ENCODE results near the gene GRB10.
"Not testable (repeated sequence)": the region's sequence is repeated elsewhere in the genome, so short reads cannot be mapped to it uniquely, and the experiment has no call there.

The GRB10 gene

GRCh38 chr7:50781381-50782293 is 1.1 kb downstream of the GRB10 start:
- DNase-seq = peak in 3 of 10 donors; percentile 12 to 83 (median 16)
- intact Hi-C loops (cut with DNase I) = loop anchor here (5.0 kb wide), 1 partner anchor 381 kb away; no protein-coding TSS in a partner anchor

DNA sequence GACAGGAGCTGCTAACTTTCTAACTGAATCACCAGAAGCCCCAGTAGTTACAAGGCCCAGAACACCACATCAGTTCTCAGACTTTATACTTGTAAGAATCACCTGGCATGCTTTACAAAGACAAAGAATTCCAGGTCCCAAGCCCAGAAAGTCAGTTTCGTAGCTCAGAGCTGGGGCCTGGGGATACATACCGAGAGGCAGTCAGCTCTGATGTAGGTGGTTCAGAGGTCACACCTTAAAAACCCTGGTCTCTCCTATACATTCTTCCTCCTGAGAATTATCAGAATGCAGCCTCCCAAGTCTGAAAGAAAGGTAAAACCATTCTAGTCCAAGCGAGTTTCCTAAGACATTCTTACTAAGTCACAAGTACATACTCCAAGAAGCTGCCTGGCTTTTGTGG is 2.3 kb downstream of the GRB10 start:
- no peak for DNase-seq
- intact Hi-C loops (cut with DNase I) = loop anchor here (5.0 kb wide), 1 partner anchor 382 kb away; no protein-coding TSS in a partner anchor

GRCh38 chr7:50779427-50779826 is 3.3 kb downstream of the GRB10 start:
- intact Hi-C loops (cut with DNase I) = no loop called here
- no peak for DNase-seq

DNA sequence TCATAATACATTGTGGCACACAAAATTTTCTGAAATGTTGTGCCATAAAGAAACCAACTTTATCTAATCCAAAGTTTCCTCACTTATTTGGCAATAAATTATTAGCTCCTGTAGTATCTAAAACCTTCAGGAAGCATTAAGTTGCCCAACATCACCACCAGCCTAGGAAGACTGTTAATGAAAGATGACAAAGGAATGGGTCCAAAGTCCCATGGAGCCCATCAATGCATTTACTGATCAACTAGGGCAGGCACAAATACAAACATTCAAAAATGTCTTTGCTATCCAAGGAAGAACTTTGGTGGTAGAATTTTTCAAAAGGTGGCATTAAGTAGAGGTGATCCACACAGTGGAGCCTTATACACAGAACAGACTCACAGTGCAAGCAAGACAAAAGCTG is 4.5 kb downstream of the GRB10 start:
- no peak for DNase-seq
- intact Hi-C loops (cut with DNase I) = no loop called here

- intact Hi-C loops (cut with DNase I) = no loop called here
- DNase-seq = no peak
Observed at GRCh38 chr7:50775836-50776235, 6.9 kb downstream of the GRB10 start.

DNA sequence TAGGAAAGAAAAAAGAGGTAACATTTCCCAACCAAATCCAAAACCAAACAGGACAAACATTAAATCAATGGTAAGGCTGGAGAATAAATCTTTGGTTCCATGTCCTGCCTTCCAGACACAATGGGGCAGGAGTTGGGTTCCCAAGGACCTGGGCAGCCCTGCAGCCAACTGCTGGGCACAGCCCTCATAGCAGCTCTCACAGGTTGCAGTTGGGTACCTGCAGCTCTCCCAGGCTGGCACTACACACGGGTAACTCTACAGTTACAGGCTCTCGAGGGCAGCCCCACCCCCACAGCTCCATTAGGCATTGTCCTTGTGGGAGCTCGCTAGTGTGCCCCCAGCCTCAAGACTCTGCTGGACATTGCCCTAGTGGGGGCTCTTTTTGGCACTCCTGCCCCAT is 7.5 kb downstream of the GRB10 start:
- intact Hi-C loops (cut with DNase I) = no loop called here
- DNase-seq = no peak

DNA sequence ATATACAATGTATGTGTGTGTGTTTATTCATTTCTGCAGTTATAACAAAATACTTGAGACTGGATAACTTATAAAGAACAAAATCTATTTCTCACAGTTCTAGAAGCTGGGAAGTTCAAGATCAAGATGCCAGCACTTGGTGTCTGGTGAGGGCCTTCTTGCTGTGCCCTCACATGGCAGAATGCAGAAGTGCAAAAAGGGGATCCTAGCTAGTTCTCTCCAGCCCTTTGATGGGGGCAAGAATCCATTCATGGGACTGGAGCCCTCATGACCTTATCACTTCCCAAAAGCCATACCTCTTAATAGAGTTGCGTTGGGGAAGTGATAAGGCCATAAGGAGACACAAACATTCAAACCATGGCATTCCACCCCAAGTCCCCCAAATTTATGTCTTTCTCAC is 8.4 kb downstream of the GRB10 start:
- intact Hi-C loops (cut with DNase I) = no loop called here
- no peak for DNase-seq

DNA sequence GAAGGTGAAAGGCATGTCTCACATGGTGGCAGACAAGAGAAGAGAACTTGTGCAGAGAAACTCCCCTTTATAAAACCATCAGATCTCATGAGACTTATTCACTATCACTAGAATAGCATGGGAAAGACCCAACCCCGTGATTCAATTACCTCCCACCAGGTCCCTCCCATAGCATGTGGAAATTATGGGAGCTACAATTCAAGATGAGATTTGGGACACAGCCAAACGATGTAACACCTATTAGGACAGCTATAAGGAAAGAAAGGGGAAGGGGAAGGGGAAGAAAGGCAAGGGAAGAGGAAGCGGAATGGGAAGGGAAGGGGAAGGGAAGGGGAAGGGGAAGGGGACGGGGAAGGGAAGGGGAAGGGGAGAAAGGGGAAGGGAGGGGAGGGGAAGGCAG is 9.6 kb downstream of the GRB10 start:
- DNase-seq; intact Hi-C loops (cut with DNase I): not testable (repeated sequence)

DNA sequence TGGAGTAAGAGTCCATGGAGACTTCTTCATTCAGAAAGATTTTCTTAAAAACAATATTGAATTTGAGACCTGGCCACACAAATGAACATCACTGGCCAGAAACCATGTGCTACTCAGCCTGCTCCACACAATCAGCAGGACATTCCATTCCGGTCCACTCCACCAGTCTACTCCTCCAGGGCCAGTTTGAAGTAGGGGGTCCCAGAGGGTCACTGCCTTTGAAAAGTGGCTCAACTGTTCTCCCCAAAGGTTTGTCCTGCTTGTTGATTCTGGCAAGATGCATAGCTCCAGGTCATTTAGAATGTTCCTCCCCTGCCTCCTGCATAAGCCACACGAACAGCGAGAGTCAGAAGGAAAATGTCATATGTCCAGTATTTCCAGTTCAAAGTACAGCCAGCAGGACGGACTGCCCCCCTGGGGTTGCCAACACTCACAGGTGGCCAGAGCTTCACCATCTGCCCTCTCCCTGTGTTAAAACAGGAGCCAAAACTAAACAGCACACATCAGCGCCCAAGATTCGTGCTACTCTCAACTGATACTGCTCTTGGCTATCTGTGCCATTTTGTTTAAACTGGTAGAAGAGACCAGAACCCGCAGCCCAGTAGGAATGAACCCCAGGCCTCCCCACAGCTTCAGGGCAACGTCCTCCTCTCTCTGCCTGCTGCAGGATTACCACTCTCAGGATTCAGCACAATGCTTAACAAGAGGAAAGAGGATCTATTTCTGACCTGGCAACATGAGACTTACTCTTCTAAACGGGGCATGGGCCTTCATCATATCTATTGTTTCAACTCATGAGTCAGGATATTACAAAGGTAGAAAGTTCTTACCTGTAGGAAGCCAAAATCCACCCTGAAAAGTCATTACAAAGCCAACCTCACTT is 11.3 kb downstream of the GRB10 start:
- no peak for DNase-seq
- intact Hi-C loops (cut with DNase I) = no loop called here

- intact Hi-C loops (cut with DNase I) = no loop called here
- DNase-seq = no peak
Observed at GRCh38 chr7:50768485-50769474, 13.9 kb downstream of the GRB10 start.

GRCh38 chr7:50766849-50767207 is 15.9 kb downstream of the GRB10 start:
- intact Hi-C loops (cut with DNase I) = no loop called here
- no peak for DNase-seq

GRCh38 chr7:50766106-50766848 is 16.4 kb downstream of the GRB10 start:
- intact Hi-C loops (cut with DNase I) = no loop called here

DNA sequence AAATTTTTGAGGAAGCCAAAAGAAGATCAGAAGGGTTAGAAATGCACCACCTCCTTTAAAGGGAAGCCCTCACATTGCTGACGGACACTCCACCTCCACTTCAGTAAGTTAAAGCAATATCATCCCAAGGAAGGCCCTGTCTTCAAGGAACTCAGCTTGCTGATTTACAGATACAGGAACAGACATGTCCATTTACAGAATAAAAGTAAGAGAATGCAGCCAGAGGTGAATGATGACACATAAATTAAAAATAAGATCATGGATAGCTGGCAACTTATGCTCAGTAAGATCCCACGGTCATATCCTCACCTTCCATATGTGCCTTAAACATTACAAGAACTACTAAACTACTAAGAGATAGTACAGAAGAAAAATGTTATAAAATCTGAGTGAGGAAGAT is 20.4 kb downstream of the GRB10 start:
- intact Hi-C loops (cut with DNase I) = no loop called here
- no peak for DNase-seq

More at GRCh38 chr7:50766106-50766848, 16.4 kb downstream of the GRB10 start:
- no peak for DNase-seq

DNA sequence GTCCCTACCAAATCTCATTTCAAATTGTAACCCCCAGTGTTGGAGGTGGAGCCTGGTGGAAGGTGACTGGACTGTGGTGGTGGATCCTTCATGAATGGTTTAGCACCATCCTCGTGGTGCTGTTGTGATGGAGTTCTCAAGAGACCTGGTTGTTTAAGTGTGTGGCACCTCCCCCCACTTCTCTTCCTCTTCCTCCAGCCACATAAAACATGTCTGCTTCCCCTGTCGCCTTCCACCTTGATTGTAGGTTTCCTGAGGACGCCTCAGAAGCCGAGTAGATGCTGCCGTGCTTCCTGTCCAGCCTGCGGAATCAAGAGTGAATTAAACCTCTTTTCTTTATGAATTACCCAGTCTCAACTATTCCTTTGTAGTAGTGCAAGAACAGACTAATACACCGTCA is 21.0 kb downstream of the GRB10 start:
- intact Hi-C loops (cut with DNase I) = no loop called here
- no peak for DNase-seq

GRCh38 chr7:50757703-50758390 is 24.8 kb downstream of the GRB10 start:
- intact Hi-C loops (cut with DNase I) = no loop called here
- DNase-seq = no peak

GRCh38 chr7:50756180-50756579 is 26.5 kb downstream of the GRB10 start:
- DNase-seq = no peak
- intact Hi-C loops (cut with DNase I) = no loop called here

DNA sequence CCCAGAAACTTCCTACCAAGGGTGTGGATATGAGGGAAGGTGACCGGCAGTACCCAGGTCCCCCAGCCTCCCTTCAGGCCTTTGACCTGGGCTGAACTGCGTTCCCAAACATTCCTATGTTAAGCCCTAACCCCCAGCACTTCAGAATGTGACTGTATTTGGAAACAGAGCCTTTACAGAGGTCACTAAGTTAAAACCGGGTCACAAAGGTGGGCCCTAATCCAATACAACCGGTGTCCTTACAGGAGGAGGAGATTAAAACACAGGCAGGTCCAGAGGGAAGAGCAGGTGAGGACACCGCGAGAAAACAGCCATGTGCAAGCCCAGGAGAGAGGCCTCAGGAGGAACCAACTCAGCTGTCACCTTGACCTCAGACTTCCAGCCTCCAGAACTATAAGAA is 28.0 kb downstream of the GRB10 start:
- intact Hi-C loops (cut with DNase I) = no loop called here
- no peak for DNase-seq

DNA sequence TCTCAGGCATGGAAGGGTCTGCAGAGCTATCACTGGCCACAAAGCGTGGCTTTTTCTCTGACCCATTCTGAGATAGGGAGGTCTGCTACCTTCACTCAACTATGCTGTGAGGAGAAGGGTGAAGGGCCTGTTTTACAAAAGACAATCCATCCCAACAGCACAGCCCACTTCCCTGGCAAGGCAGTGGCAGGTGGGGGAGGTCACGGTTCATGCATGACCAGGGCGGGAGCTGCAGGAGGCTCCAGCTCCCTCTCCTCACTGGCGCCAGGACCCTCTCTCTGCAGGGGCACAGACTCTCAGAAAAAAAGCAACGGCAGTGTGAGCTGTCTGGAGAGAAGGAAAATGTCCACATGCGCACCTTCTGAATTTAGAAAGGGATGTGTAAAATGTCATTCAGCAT is 28.5 kb downstream of the GRB10 start:
- intact Hi-C loops (cut with DNase I) = no loop called here
- no peak for DNase-seq

DNA sequence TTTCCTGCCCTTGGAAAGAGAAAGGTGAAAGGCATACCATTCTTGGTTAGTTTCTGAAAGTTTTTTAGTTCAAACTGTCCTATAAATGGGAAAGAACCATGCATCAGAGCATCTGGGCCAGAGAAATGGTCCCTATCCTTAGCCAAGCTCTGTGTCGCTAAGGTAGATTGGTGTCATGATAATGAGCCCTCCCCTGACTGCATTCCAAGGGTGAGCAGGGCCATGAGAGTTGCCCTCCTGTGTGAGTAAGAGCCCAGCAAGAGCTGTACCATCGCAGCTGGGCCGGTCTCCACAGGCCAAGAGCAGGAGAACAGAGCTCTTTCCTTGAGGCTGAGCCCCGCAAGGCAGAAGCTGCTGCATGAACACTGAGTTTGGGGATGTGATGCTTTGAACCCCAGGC is 30.3 kb downstream of the GRB10 start:
- DNase-seq = no peak
- intact Hi-C loops (cut with DNase I) = no loop called here

Measured in posterior cingulate gyrus (tissue), 11 donors.